GM18505 (cell line): ENCODE results near the gene PRKAG1.

ENCODE experiments used
- ATAC-seq: cut with Tn5 transposase; IDR thresholded peaks from one replicate; pipeline ENCODE4 v1.9.1; 2021; ENCODE audit not compliant: unreplicated experiment
- POLR2A ChIP-seq: IDR thresholded peaks from 4 replicates; pipeline ENCODE4 v1.6.1; 2011; ENCODE audit warnings: borderline replicate concordance; ENCODE audit not compliant: insufficient read depth, insufficient read length; ENCODE audit errors: extremely low read depth

Gene PRKAG1

GRCh38 chr12:48982397-48983080 lies 36.0 kb downstream of the PRKAG1 start:
- ATAC-seq = no peak
- TF ChIP-seq POLR2A = no peak

GRCh38 chr12:48981757-48982157 lies 36.8 kb downstream of the PRKAG1 start:
- TF ChIP-seq POLR2A = no peak

GRCh38 chr12:48980953-48981756 lies 37.4 kb downstream of the PRKAG1 start:
- no peak for TF ChIP-seq POLR2A
- no peak for ATAC-seq

More at GRCh38 chr12:48981757-48982157, 36.8 kb downstream of the PRKAG1 start:
- ATAC-seq = no peak

GRCh38 chr12:48980389-48980952 lies 38.1 kb downstream of the PRKAG1 start:
- TF ChIP-seq POLR2A = no peak
- ATAC-seq = no peak

GRCh38 chr12:48979602-48980388 lies 38.8 kb downstream of the PRKAG1 start:
- no peak for TF ChIP-seq POLR2A
- no peak for ATAC-seq

- no peak for TF ChIP-seq POLR2A
Observed at GRCh38 chr12:48978741-48979601, 39.6 kb downstream of the PRKAG1 start.

GRCh38 chr12:48978291-48978740 lies 40.3 kb downstream of the PRKAG1 start, which contains the start of gene WNT1:
Gene WNT1 (plus strand): TSS chr12:48978322. CDS start chr12:48978651, 329 bp downstream.
- TF ChIP-seq POLR2A = no peak
- no peak for ATAC-seq

More at GRCh38 chr12:48978741-48979601, 39.6 kb downstream of the PRKAG1 start:
- no peak for ATAC-seq

- no peak for TF ChIP-seq POLR2A
- peak; percentile 60 for ATAC-seq
Observed at GRCh38 chr12:48977290-48978281, 41.0 kb downstream of the PRKAG1 start.

GRCh38 chr12:48973941-48974673 lies 44.5 kb downstream of the PRKAG1 start:
- no peak for ATAC-seq
- no peak for TF ChIP-seq POLR2A

- TF ChIP-seq POLR2A = no peak
- no peak for ATAC-seq
Observed at GRCh38 chr12:48973531-48973930, 45.0 kb downstream of the PRKAG1 start.

GRCh38 chr12:48972952-48973483 lies 45.6 kb downstream of the PRKAG1 start:
- no peak for ATAC-seq
- no peak for TF ChIP-seq POLR2A
